H1 (cell line): Measurements from ENCODE around the gene VCPKMT. TPM values are rescaled to one million over a fixed set of nuclear protein-coding genes. Genes with fewer than 3 reads are reported as not detected.

ENCODE experiments used
- CTCF ChIA-PET: fragments of 300-600 bp; sonication (Branson Sonifier 250); formaldehyde crosslinking; loops from one replicate; lab custom pipeline; 2021; ENCODE audit not compliant: partially characterized antibody; lab: Charles Lee
- POLR2A ChIA-PET: fragments of 300-600 bp; sonication (Branson Sonifier 250); formaldehyde crosslinking; loops from one replicate; lab custom pipeline; 2021; ENCODE audit warnings: inconsistent platforms; ENCODE audit not compliant: partially characterized antibody; lab: Charles Lee
- DNase-seq, 2 experiments: peaks; one replicate each; pipeline versions ENCODE4 v3.0.0 to v3.0.0-alpha.2; 2010 to 2022; ENCODE audit warnings: low spot score in 2 of 2, low read depth in 1 of 2, mixed read lengths in 1 of 2
- FAIRE-seq: peaks from 2 replicates; lab custom pipeline; 2011; peaks lifted over from hg19 to GRCh38; lab: Jason Lieb, UNC
- H2AFZ ChIP-seq: 2 replicates; pipeline ENCODE4 v1.8.1; 2012; ENCODE audit warnings: low read length, inconsistent platforms
- H2AK5ac ChIP-seq: 2 replicates; pipeline ENCODE4 v1.6.1; 2013; ENCODE audit warnings: low read depth, low read length
- H2BK120ac ChIP-seq: replicated peaks from 2 replicates; pipeline ENCODE3; 2013; ENCODE audit warnings: low read depth, low read length, inconsistent platforms
- H2BK12ac ChIP-seq: 2 replicates; pipeline ENCODE4 v1.6.1; 2013; ENCODE audit warnings: low read depth, low read length
- H2BK15ac ChIP-seq: 2 replicates; pipeline ENCODE4 v1.6.1; 2013; ENCODE audit warnings: low read length
- H2BK20ac ChIP-seq: 2 replicates; pipeline ENCODE4 v1.6.1; 2013; ENCODE audit warnings: low read length
- H2BK5ac ChIP-seq: 2 replicates; pipeline ENCODE4 v1.6.1; 2013; ENCODE audit warnings: low read depth, low read length
- H3K14ac ChIP-seq: 2 replicates; pipeline ENCODE4 v1.6.1; 2013; ENCODE audit warnings: inconsistent platforms; ENCODE audit not compliant: insufficient read length
- H3K18ac ChIP-seq: 2 replicates; pipeline ENCODE4 v1.6.1; 2013; ENCODE audit warnings: low read length; ENCODE audit errors: extremely low read depth
- H3K23ac ChIP-seq: 2 replicates; pipeline ENCODE4 v1.6.1; 2013; ENCODE audit warnings: inconsistent platforms; ENCODE audit not compliant: insufficient read length
- H3K23me2 ChIP-seq: 2 replicates; pipeline ENCODE4 v1.6.1; 2013; ENCODE audit warnings: low read depth, low read length
- H3K27ac ChIP-seq: 2 replicates; pipeline ENCODE4 v1.6.1; 2011; ENCODE audit warnings: low read depth, low read length, inconsistent platforms
- H3K27me3 ChIP-seq, 4 experiments: replicated peaks in 1 of 4; 1 replicate in 1 of 4; 2 replicates in 3 of 4; pipeline versions ENCODE4 v1.6.1 to v1.8.1; 2011 to 2013; ENCODE audit warnings: low read length in 3 of 4, mild to moderate bottlenecking in 3 of 4, inconsistent platforms in 2 of 4, mixed read lengths in 2 of 4, moderate library complexity in 1 of 4; ENCODE audit not compliant: control insufficient read depth in 3 of 4, insufficient read depth in 3 of 4; ENCODE audit errors: extremely low read depth in 1 of 4
- H3K36me3 ChIP-seq, 4 experiments: 2 replicates each; pipeline versions ENCODE4 v1.6.1 to v1.8.1; 2011 to 2013; ENCODE audit warnings: mild to moderate bottlenecking in 4 of 4, low read length in 3 of 4, moderate library complexity in 2 of 4, control low read depth in 1 of 4, inconsistent platforms in 1 of 4; ENCODE audit not compliant: insufficient read depth in 4 of 4, control insufficient read depth in 2 of 4
- H3K4ac ChIP-seq: replicated peaks from 2 replicates; pipeline ENCODE3; 2013; ENCODE audit warnings: low read length, low read depth, mixed read lengths, inconsistent platforms; ENCODE audit not compliant: insufficient read length
- H3K4me1 ChIP-seq, 4 experiments: replicated peaks in 1 of 4; 1 replicate in 1 of 4; 2 replicates in 3 of 4; pipeline versions ENCODE4 v1.6.1 to v1.8.1; 2011 to 2013; ENCODE audit warnings: low read length in 3 of 4, inconsistent platforms in 2 of 4, mixed read lengths in 1 of 4; ENCODE audit not compliant: insufficient read depth in 4 of 4, control insufficient read depth in 3 of 4
- H3K4me2 ChIP-seq, 2 experiments: 2 replicates each; pipeline versions ENCODE4 v1.6.1 to v1.8.1; 2011 to 2013; ENCODE audit warnings: low read depth in 2 of 2, low read length in 2 of 2, control low read depth in 1 of 2, inconsistent platforms in 1 of 2, mild to moderate bottlenecking in 1 of 2; ENCODE audit not compliant: insufficient read depth in 1 of 2
- H3K4me3 ChIP-seq, 4 experiments: fragments of 200-600, 300-600 bp in 1 of 4; sonication (generic), shearing (Covaris generic), sonication (Bioruptor Twin) in 1 of 4; 2 replicates each; pipeline versions ENCODE4 v1.5.1 to v1.8.1; 2011 to 2016; ENCODE audit warnings: low read length in 4 of 4, low read depth in 3 of 4, control low read depth in 2 of 4, inconsistent platforms in 2 of 4, mild to moderate bottlenecking in 2 of 4, mixed read lengths in 1 of 4, moderate library complexity in 1 of 4; ENCODE audit not compliant: insufficient read depth in 2 of 4; ENCODE audit errors: extremely low read depth in 1 of 4
- H3K56ac ChIP-seq: replicated peaks from 2 replicates; pipeline ENCODE3; 2013; ENCODE audit warnings: low read depth, mild to moderate bottlenecking, mixed read lengths, low read length, inconsistent platforms; ENCODE audit not compliant: insufficient read length
- H3K79me1 ChIP-seq: 2 replicates; pipeline ENCODE4 v1.6.1; 2013; ENCODE audit warnings: low read depth, low read length, control low read depth
- H3K79me2 ChIP-seq, 2 experiments: 2 replicates each; pipeline versions ENCODE4 v1.6.1 to v1.8.1; 2012 to 2013; ENCODE audit warnings: low read length in 2 of 2, mild to moderate bottlenecking in 2 of 2, inconsistent platforms in 1 of 2; ENCODE audit not compliant: insufficient read depth in 2 of 2, control insufficient read depth in 1 of 2
- H3K9ac ChIP-seq, 4 experiments: replicated peaks in 1 of 4; 1 replicate in 1 of 4; 2 replicates in 3 of 4; pipeline versions ENCODE4 v1.6.1 to v1.8.1; 2011 to 2013; ENCODE audit warnings: low read depth in 3 of 4, low read length in 3 of 4, control low read depth in 2 of 4, mild to moderate bottlenecking in 2 of 4, moderate library complexity in 2 of 4, inconsistent platforms in 1 of 4; ENCODE audit errors: extremely low read depth in 1 of 4
- H3K9me3 ChIP-seq, 2 experiments: 2 replicates each; pipeline versions ENCODE4 v1.6.1 to v1.8.1; 2012 to 2013; ENCODE audit warnings: mild to moderate bottlenecking in 2 of 2, moderate library complexity in 2 of 2, control low read depth in 1 of 2, inconsistent platforms in 1 of 2, low read depth in 1 of 2, low read length in 1 of 2, mixed read lengths in 1 of 2; ENCODE audit not compliant: insufficient read depth in 2 of 2
- H4K20me1 ChIP-seq, 2 experiments: replicated peaks in 1 of 2; 2 replicates each; pipeline versions ENCODE3 to v1.8.1; 2011 to 2013; ENCODE audit warnings: inconsistent platforms in 2 of 2, low read length in 2 of 2, mild to moderate bottlenecking in 1 of 2; ENCODE audit not compliant: insufficient read depth in 2 of 2, control insufficient read depth in 1 of 2
- H4K5ac ChIP-seq: 2 replicates; pipeline ENCODE4 v1.6.1; 2013; ENCODE audit warnings: low read length, low read depth, mixed read lengths, inconsistent platforms; ENCODE audit not compliant: insufficient read length
- H4K8ac ChIP-seq: 2 replicates; pipeline ENCODE4 v1.8.0; 2013; ENCODE audit warnings: mild to moderate bottlenecking, moderate library complexity, low read length, inconsistent platforms; ENCODE audit not compliant: insufficient read depth; ENCODE audit errors: extremely low read depth
- H4K91ac ChIP-seq: replicated peaks from 2 replicates; pipeline ENCODE3; 2013; ENCODE audit warnings: low read length, mixed read lengths, inconsistent platforms; ENCODE audit not compliant: insufficient read length
- GABPA ChIP-seq: IDR thresholded peaks from 2 replicates; pipeline ENCODE4 v1.6.1; 2011; ENCODE audit warnings: mild to moderate bottlenecking, low read length, moderate library complexity, borderline replicate concordance; ENCODE audit not compliant: insufficient read depth
- RNF2 ChIP-seq: fragments of 200-900, 300-1000 bp; sonication (generic); IDR thresholded peaks from 2 replicates; pipeline ENCODE4 v1.7.1; 2016; ENCODE audit warnings: borderline replicate concordance, low read depth, mild to moderate bottlenecking, antibody characterized with exemption, low read length; ENCODE audit not compliant: poor library complexity, severe bottlenecking; ENCODE audit errors: missing control alignments
- SAP30 ChIP-seq: fragments of 300-600 bp; sonication (generic); IDR thresholded peaks from 2 replicates; pipeline ENCODE4 v1.7.1; 2012; ENCODE audit warnings: low read length, moderate library complexity, mild to moderate bottlenecking, inconsistent platforms; ENCODE audit not compliant: insufficient read depth, insufficient replicate concordance
- SIRT6 ChIP-seq: IDR thresholded peaks from one replicate; pipeline ENCODE4 v1.7.1; 2012; ENCODE audit warnings: low read length, inconsistent platforms
- TAF7 ChIP-seq: optimal IDR thresholded peaks from 2 replicates; pipeline ENCODE3; 2011; ENCODE audit warnings: low read depth, mild to moderate bottlenecking, inconsistent platforms, low read length, moderate library complexity, borderline replicate concordance
- TCF12 ChIP-seq: IDR thresholded peaks from 2 replicates; pipeline ENCODE4 v1.6.1; 2011; ENCODE audit warnings: low read depth, mild to moderate bottlenecking, low read length
- TEAD4 ChIP-seq: IDR thresholded peaks from 2 replicates; pipeline ENCODE4 v1.6.1; 2012; ENCODE audit warnings: low read depth, low read length, inconsistent platforms, mixed read lengths
- WGBS, 2 experiments: shearing (Covaris generic) in 1 of 2; methylation state at CpG; one replicate each; pipeline versions ENCODE4 v1.1.6 to v1.1.7; 2013 to 2015; ENCODE audit warnings: low lambda C conversion rate in 2 of 2, mixed read lengths in 2 of 2, inconsistent platforms in 1 of 2, low coverage in 1 of 2, missing lambda C conversion rate in 1 of 2; ENCODE audit not compliant: insufficient replicate concordance in 2 of 2, insufficient coverage in 1 of 2, insufficient read length in 1 of 2; ENCODE audit errors: extremely low coverage in 1 of 2, missing lambda C conversion rate in 1 of 2; 5-methylcytosine and 5-hydroxymethylcytosine counted together
- polyA plus RNA-seq, 7 experiments: library from polyadenylated mRNA; depleted of rRNA in 3 of 7; stranded (reverse) in 5 of 7; unstranded in 2 of 7; fragments of >200 nt in 5 of 7; fragments of 200-250 nt in 2 of 7; gene quantifications; 1 replicate in 5 of 7; 2 replicates in 1 of 7; 4 replicates in 1 of 7; pipeline versions ENCODE4 v1.2.1 to v1.2.3, GENCODE V29; 2011 to 2013; ENCODE audit warnings: missing spikeins in 2 of 7, mixed read lengths in 2 of 7
- total RNA-seq: library from RNA; stranded (reverse); fragmentation: NEBNext Ultra II Directional; extraction: Animal tissue kit (Norgen Biotek cat#: 25700); gene quantifications from 2 replicates; pipeline ENCODE4 v1.2.1, GENCODE V29; 2021
- TF ChIP-seq, protein P1 (sequence below), 3 experiments: IDR thresholded peaks; 1 replicate in 2 of 3; 2 replicates in 1 of 3; pipeline versions ENCODE4 v1.5.1 to v1.6.1; 2011; ENCODE audit warnings: low read length in 3 of 3, mild to moderate bottlenecking in 3 of 3, inconsistent platforms in 2 of 3, low read depth in 1 of 3, moderate library complexity in 1 of 3; ENCODE audit not compliant: insufficient read depth in 1 of 3; ENCODE audit errors: control extremely low read depth in 1 of 3

VCPKMT gene
- total and polyA plus RNA-seq, 2 of the 8 experiments (the other 6 are each of a cell fraction or from before 2014, with no cell fraction given), result 3.8 to 7.1 TPM

DNA sequence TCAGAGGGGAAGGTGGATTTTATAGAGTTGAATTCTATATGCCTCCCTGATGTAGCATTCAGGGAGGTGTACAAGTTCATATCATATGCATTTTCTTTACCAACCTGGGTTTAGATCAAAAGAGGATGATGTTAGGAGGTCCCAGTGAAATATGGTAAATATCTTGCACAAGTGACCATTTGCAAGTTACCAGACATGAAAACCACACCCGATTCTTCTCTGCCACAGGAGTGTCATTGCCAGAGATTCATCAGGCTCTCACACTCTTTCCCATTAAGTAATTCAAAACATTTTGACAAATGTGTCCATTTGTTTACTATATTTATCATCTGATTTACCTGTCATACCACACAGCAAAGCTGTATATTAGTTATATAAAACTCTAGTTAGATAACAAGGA, 44.0 kb downstream of the VCPKMT start:
- 95% methylated on average over 1 of the region's 1 CpG; no CpG with 5 or more reads in 1 of the 2 experiments for WGBS, 2 experiments
- no peak overlapping the region for H3K23ac ChIP-seq
- no peak overlapping the region for H4K5ac ChIP-seq
- H3K79me2 ChIP-seq, result no peaks in the 10 kb centered on the region
- no peaks in the 10 kb centered on the region for H4K20me1 ChIP-seq
- H3K4me2 ChIP-seq, result no peak overlapping the region
- H3K14ac ChIP-seq, result no peak overlapping the region
- no peak overlapping the region for H2BK12ac ChIP-seq
- no peaks in the 10 kb centered on the region for H3K9me3 ChIP-seq
- no peaks in the 10 kb centered on the region for H3K36me3 ChIP-seq
- no peak overlapping the region for H3K27ac ChIP-seq
- H2AFZ ChIP-seq, result no peak overlapping the region
- H3K23me2 ChIP-seq, result no peaks in the 10 kb centered on the region
- DNase-seq (no peak), FAIRE-seq (no peak)
- CTCF ChIA-PET, result no interaction called here
- H3K27me3 ChIP-seq, result no peaks in the 10 kb centered on the region
- TF ChIP-seq RNF2 (no peak), TEAD4 (no peak), GABPA (no peak), SAP30 (no peak), TCF12 (no peak), SIRT6 (no peak), TAF7 (no peak)
- TF ChIP-seq, protein P1, sequence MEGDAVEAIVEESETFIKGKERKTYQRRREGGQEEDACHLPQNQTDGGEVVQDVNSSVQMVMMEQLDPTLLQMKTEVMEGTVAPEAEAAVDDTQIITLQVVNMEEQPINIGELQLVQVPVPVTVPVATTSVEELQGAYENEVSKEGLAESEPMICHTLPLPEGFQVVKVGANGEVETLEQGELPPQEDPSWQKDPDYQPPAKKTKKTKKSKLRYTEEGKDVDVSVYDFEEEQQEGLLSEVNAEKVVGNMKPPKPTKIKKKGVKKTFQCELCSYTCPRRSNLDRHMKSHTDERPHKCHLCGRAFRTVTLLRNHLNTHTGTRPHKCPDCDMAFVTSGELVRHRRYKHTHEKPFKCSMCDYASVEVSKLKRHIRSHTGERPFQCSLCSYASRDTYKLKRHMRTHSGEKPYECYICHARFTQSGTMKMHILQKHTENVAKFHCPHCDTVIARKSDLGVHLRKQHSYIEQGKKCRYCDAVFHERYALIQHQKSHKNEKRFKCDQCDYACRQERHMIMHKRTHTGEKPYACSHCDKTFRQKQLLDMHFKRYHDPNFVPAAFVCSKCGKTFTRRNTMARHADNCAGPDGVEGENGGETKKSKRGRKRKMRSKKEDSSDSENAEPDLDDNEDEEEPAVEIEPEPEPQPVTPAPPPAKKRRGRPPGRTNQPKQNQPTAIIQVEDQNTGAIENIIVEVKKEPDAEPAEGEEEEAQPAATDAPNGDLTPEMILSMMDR (IDR thresholded peaks at IDR 0.05; ENCODE audit: control extremely low read depth in 1 of 3, insufficient read depth in 1 of 3, low read depth in 1 of 3, low read length in 3 of 3), result no peak
- H3K79me1 ChIP-seq, result no peaks in the 10 kb centered on the region
- H2BK15ac ChIP-seq, result no peak overlapping the region
- no peak overlapping the region for H4K8ac ChIP-seq
- H3K4me1 ChIP-seq, result no peaks in the 10 kb centered on the region
- H2BK20ac ChIP-seq, result no peak overlapping the region
- no peak overlapping the region for H3K18ac ChIP-seq
- POLR2A ChIA-PET, result no interaction called here
- no peak overlapping the region for H2AK5ac ChIP-seq
- no peak overlapping the region for H3K4me3 ChIP-seq
- no peak overlapping the region for H2BK120ac ChIP-seq
- H3K4ac ChIP-seq, result no peak overlapping the region
- H4K91ac ChIP-seq, result no peak overlapping the region
- H3K9ac ChIP-seq, result no peak overlapping the region
- no peak overlapping the region for H3K56ac ChIP-seq
- H2BK5ac ChIP-seq, result no peak overlapping the region
